Measurements from ENCODE around the gene UBL5.
A peak's percentile ranks its signal among the peaks of the same experiment; 100 is the strongest.
"Not testable (repeated sequence)": the region's sequence is repeated elsewhere in the genome, so short reads cannot be mapped to it uniquely, and the experiment has no call there.

Gene UBL5

DNA sequence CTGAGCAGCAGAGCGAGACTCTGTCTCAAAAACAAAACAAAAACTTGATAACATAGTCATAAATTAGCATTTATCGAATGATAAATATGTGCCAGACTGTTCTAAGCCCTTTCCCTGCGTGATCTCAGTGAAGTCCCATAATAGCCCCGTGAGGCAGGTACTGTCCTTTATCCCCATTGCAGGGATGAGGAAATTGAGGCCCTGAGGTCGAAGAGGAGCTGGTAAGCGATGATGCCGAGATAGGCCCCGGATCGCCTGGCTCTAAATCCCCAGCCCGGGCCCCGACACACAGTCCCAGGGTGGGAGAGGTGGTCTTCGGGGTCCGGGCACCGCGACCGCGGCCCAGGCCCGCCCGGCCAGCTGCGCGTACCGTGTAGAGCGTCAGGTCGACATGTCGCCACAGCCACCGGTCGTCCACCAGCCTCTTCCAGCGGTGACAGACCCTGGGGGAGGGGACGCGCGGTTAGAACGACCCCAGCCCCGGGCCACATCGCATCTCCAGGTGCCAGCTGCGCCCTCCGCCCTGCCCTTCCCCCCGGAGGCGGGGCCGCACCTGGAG is 9.5 kb upstream of the UBL5 start:
- DNase-seq, result no peak

DNA sequence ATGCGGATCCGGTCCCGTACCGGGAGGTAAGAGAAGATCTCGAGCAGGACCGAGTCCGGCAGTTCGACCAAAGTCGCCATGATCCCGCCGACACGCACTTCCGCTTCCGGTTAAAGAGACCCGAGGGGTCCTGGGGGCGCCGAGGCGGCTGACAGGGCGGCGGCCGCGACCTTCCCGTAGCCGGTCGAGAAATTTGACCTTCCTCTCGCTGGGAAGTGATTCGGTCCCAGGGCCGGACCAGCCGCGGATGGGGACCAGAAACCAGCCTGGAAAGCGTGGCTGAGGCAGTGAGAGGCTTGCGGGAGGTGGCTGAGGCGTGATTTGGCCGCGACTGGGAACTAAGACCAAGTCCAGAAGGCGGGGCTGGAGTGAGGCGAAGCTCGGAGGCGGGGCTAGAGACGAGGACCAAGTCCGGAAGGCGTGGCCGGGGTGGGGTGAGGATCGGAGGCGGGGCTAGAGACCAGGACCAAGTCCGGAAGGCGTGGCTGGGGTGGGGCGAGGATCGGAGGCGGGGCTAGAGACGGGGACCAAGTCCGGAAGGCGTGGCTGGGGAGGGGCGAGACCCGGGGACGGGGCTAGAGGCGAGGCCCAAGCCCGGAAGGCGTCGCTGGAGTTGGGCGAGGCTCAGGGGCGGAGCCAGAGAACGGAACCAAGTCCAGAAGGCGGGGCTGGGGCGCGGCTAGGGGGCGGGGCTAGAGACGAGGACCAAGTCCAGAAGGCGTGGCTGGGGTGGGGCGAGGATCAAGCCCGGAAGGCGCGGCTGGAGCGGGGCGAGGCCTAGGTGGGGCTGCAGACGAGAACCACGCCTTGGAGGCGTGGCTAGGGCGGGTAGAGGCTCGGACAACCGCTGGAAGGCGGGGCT is 8.8 kb upstream of the UBL5 start, which contains the start of gene FBXL12:
FBXL12 (minus strand) TSS at position 346 of the 862 bp plus-strand sequence; CDS start at position 80, 266 bp downstream.
- peak; percentile 100 for DNase-seq

DNA sequence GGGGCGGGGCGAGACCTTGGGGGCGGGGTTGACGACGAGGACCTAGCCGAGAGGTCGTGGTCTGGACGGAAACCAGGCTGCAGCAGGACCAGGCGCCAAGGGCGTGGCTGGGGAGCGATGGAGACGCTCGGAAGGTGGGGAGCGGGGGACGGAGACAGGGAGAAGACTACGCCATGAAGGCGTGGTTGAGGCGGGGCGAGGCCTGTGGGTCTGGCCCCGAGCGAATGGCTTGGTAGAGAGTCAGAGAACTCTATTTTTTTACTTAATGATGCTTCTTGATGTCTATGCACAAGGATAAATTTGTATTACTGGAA is 8.2 kb upstream of the UBL5 start:
- no peak for DNase-seq

DNA sequence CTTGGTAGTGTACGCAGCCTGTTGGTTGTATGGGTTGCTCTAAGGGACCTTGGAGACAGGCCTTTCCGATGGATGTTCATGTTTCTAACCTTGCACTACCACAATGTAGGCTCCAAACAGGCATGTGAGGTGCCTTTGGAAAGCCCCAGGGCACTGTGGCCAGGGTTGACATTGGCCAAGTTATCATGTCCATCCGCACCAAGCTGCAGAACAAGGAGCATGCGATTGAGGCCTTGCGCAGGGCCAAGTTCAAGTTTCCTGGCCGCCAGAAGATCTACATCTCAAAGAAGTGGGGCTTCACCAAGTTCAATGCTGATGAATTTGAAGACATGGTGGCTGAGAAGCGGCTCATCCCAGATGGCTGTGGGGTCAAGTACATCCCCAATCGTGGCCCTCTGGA is 7.7 kb upstream of the UBL5 start:
- DNase-seq, result not testable (repeated sequence)

DNA sequence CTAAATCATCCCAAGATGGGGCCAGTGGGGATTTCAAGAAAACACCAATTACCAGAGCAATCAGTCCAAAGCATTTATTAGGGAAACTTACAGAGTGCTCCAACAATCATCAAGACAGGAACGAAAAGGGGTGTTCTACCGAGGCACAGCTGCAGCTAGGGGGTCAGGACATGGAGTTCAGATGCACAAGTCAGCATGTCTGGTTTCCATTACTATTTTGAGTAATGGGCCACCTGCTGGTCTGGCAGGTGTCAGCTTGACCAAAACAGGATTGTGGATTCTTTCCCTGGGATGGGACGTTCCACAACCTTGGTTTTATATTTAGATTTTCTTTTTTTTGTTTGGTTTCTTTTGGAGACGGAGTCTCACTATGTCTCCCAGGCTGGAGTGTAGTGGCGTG is 3.9 kb upstream of the UBL5 start:
- DNase-seq, result no peak

DNA sequence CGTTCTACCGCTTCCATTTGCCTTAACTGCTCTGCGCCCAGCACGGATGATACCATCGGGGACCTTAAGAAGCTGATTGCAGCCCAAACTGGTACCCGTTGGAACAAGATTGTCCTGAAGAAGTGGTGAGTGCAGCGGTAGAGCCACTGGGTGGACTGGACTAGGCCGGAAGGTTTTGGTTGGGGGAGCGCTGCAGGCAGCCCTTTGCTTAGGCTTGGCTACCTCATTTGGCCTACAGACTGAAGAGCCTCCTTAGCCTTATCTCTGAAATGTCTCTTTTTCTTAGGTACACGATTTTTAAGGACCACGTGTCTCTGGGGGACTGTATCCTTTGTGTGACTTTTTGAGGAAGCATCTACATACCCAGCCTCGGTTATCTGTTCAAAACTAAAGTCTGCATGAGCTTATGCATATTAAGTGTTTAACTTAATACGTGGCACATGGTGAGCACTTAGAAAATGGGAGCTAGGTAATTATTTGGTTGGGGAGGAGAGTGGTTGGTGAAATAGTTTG is 889 bp downstream of the UBL5 start:
- DNase-seq, result no peak

DNA sequence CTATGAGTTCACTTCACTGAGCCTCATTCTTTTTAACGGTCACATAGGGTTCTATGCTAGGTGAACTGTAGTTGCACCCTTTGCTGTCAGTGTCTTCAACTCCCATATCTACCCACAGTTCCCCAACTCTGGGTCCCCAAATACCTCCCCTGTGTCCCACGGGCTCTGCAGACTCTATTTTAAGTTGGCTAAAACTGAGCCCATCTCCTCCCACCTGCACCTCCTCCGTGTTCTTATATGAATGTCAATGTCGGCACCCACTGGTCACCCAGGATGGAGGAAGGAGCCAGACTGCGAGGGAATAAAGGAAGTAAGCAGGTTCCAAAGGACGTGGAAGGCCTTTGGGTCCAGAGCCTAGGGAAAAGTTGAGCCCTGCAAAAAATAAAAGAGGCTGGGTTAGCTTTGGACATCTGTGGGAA is 6.6 kb downstream of the UBL5 start:
- no peak for DNase-seq

DNA sequence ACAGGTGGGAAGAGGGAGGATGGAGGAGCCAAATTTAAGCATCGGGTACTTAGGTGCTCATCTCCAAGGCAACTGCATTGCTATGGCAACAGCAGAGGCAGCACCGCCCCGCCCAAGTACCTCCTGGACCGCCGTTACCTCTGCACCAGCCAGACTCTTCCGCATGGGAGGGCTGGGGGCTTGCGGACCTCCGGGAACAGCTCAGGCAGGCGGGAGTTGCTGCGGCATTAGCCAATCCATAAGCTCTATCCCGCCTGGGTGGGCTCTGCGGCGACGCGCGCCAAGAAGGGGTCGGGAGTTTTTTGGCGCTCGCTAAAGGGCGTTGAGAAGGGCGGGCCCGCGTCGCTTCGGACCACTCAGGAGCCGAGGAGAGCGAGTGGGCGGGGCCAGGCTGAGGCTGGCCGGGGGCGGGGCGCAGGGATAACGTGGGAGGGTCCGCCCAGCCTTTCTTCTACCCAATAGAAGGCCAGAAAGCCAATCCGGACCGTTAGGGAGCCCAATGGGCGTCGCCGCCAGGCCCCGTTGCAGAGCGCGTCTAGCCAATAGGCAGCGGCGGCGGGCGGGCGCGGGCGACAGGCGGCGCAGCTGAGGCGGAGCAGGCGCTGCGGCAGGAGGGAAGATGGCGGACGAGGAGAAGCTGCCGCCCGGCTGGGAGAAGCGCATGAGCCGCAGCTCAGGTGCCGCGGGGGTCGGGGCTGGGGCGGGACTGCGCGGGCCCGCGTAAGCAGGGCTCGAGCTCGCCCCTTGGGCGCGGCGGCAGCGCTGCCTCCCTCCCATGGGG is 7.2 kb downstream of the UBL5 start, which contains the start of gene PIN1:
PIN1 (plus strand) TSS at position 593 of the 781 bp plus-strand sequence; CDS start at position 620, 27 bp downstream.
- peak; percentile 99 for DNase-seq

DNA sequence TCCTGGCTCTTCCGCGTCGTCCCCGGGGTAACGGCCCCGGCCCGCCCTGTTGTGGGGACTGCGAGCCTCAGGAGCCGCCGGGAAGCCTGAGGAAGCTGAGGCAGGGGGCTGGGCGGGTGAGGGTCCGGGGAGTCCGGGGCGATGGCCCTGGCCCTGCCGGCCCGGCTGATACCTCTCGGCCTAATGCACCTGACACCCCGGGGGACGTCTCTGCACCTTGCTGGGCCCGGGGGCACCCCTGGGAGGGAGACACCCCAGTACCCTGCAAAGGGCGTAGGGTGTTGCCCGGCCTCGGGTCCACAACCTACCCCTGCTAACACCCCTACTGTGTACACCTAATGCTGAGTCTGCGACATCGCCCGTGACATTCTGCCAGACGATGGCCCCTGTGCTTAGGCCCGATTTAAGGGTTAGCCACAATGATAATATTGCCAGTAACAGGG is 7.8 kb downstream of the UBL5 start:
- no peak for DNase-seq

DNA sequence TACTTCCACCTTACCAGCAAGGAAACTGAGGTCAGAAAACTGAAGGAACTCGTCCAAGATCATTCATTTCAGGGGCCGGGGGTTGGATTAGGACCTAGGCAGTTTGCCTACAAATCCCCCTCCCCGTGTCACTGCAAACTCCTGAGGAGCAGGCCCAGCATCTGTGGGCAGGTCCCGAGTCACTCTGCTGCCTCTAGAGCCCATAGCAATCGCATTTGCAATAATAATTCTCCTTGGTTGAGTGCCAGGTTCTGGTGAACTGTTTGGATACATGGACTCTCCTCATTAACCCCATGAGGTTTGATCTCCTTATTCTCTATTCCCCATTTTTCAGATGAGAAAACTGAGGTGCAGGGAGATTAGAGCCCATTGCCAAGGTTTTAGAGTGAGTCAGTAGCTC is 8.3 kb downstream of the UBL5 start:
- DNase-seq, result no peak

DNA sequence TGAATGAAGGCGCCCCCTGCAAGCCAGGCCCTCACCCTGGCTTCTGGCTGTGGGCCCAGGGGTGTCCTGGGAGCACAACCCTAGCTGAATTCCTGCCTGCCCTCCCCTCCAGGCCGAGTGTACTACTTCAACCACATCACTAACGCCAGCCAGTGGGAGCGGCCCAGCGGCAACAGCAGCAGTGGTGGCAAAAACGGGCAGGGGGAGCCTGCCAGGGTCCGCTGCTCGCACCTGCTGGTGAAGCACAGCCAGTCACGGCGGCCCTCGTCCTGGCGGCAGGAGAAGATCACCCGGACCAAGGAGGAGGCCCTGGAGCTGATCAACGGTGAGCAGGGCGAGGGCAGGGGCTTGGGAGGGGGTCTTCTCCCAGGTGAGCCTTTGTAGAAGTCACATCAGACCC is 10.6 kb downstream of the UBL5 start:
- DNase-seq, result no peak

DNA sequence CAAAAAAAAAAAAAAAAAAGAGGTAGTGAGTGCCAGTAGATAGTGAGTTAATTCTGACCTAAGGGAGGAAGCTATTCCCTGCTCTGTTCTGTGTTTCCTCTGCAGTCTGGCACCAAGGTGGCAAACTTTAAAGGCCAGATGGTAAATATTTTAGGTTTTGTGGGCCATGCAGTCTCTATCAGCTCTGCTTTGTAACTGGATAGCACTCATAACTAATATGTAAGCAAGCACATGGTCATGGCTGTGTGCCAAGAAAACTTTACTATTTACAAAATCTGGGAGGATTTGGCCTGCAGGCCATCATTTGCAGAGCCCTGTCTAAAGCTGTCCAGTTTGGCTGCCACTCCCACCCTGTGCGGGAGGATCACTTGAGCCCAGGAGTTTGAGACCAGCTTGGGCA is 11.7 kb downstream of the UBL5 start:
- DNase-seq, result no peak

DNA sequence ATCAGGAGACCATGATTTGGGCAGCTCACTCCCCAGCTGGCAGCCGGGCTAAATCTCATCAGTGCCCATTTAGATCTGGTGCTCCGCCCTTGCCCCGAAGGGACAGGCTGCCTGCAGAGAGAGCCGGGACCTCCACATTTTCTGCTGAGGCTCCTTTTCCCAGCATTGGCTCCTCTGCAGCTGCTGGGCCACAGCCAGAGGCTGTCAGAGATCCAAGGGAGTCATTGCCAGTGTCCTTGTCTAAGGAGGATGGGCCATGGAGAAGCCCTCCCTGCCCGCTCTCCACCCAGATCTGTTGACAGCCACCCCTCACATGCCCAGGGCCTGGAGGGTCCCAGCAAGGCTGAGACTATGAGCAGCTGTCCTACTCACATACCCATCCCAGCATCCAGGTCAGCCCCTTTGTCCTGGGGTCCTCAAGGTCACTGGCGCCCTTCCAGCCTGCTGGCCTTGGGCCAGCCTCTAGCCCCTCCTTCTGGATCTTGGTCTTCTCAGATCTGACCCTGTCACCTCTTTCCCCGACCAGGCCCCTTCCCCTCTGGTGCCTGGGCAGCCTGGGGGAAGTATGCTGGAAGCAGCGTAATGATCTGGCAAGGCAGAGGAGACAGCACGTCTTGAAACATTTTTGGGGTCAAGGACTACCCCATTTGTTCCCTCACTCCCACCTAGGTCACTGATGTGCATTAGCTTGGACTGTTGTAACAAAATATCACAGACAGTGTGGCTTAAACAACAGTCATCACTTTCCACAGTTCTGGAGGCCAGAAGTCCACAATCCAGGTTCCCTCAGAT is 15.3 kb downstream of the UBL5 start:
- DNase-seq, result no peak

DNA sequence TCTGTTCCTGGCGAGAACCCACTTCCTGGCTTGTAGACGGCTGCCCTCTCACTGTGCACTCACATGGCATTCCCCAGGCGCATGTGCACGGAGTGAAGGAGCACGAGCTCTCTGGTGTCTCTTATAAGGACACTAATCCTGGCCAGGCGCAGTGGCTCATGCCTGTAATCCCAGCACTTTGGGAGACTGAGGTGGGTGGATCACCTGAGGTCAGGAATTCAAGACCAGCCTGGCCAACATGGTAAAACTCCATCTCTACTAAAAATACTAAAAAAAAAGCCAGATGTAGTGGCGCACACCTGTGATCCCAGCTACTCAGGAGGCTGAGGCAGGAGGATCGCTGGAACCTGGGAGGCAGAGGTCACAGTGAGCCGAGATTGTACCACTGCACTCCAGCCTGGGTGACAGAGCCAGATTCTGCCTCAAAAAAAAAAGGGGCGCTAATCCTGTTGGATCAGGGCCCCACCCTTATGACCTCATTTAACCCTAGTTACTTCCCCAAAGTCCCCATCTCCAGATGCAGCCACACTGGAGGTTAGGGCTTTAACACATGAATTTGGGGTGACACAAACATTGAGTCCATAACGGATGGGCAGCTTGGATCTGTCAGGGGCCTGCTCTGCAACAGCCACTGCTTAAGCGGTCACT is 16.0 kb downstream of the UBL5 start:
- not testable (repeated sequence) for DNase-seq

DNA sequence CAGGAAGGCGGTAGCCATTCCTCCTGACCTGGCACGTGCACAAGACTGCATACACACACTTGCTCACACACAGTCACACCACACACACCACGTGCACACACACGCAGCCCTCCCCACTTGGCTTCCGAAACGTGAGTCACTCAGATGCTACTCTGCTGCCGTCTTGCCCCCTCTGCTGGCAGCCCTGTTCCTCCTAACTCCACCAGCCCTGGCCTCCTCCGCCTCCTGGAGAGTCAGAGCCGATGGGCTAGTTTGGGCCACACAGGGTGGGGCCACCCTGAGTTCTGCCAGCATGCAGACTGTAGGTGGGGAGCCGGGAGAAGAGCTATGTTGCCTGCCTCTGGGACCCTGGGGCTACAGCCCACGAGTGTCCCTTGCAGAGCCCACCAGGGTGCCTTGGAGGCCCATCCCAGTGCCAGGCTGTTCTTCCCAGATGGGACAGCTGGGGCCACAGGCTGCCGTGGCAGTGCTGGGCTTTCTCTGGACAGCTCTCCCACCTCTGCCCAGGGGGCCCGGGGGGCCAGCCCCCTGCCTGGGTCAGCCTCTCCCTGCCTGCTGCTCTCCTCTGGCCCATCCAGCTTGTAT is 19.5 kb downstream of the UBL5 start:
- DNase-seq, result peak; percentile 45 to 57

DNA sequence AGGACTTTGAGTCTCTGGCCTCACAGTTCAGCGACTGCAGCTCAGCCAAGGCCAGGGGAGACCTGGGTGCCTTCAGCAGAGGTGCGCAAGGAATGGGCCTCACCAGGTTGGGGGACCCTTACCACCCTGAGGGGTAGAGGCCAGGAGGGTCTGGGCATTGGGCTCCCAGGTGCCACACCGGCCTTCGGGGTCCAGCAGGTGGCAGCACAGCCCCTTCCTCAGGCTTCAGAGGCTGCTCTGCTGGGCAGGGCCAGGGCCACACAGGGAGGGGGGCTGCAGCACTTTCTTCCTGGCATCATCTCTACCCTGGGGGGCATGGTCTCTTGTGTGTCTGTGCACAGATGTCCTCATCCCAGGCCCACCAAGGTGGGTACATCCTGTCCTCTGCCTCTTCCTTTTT is 20.3 kb downstream of the UBL5 start:
- DNase-seq, result peak; percentile 23 to 37

DNA sequence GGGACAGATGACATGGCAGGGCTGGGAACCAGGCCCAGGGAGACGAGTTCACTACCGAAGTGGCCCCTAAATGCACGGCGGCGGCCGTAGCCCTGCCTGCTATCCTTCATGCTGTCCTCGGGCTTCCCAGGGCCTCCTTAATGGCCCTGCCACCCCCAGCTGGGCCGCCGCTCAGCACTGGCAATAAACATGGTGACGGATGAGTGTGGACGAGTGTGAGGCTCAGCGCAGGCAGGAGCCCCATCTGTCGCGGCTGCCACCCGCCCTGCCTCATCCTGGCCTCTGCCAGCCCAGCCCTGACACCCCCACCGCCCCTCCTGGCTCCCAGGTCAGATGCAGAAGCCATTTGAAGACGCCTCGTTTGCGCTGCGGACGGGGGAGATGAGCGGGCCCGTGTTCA is 21.0 kb downstream of the UBL5 start:
- no peak for DNase-seq

DNA sequence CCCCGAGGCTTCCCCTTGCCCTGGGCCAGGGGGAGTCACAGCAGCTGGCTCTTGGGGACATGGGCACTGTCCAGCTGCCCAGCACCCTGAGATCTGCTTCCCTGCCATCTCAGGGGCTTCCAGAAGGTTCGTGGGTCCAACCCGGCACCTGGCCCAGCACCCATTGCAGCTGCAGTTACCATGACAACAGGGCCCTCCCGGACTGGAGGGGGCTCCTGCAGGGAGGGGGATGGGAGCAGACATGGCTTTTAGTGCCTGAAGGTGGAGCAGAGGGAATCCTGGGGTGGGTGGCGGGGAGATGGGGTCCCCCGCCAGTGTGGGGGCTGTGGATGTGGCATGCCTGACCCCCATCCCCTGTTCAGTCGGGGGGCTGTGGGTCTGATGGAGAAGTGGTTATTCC is 22.1 kb downstream of the UBL5 start:
- DNase-seq, result no peak

DNA sequence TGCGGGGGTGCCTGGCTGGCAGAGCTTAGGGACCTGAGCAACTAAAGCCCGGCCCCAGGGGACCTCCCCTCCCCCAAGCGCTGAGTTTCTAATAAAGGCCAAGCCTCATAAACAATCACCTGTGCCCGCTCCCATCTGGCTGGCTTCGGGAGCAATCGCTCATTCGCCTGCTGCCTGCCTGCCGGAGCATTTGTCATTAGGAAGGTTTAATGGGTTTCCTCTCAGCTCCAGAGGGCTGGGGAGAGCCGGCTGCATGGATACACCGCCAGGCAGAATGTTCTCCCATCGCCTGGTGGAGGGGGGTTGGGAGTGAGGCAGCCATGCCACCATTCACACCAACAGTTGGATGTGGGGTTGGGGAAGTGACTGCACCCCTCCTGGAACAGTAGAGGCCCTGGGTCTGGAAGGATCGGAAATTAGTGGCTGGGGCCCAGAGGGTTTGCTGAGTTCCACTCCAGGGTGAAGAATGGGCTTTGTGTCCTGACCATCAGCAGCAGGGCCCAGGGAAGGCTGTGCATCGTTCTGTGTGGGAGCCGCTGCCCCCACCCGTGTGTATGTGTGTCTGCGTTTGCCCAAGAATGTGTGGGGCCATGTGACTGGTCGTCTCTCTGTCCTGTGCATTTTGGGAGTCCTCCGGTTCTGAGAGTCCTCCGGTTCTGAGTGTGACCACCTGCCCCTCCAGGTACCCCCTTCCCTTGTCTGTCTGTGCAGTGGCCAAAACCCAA is 22.7 kb downstream of the UBL5 start:
- DNase-seq, result no peak

DNA sequence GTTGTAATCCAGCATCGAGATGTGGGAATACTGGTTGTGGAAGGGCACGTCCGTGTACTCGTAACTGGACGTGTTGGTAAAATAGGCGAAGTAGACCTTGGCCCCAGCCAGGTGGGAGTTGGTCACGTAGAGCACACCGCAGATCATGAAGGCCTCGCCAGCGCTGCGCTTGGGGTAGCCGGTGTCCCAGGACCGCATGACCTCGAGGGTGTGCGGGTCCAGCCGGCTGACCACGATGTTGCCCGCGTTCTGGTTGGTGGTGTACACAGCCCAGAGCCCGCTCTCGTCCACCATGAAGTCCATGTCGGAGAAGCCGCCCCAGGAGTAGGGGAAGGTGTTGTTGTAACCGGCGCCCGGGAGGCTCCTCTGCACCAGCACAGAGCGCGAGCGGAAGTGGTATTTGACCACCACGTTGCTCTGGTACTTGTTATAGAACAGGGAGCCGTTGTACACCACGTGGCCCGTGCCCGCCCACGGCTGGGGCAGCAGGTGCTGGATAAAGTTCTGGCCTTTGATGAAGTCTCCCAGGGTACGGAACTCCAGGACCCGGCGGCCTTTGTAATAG is 26.6 kb downstream of the UBL5 start:
- no peak for DNase-seq

DNA sequence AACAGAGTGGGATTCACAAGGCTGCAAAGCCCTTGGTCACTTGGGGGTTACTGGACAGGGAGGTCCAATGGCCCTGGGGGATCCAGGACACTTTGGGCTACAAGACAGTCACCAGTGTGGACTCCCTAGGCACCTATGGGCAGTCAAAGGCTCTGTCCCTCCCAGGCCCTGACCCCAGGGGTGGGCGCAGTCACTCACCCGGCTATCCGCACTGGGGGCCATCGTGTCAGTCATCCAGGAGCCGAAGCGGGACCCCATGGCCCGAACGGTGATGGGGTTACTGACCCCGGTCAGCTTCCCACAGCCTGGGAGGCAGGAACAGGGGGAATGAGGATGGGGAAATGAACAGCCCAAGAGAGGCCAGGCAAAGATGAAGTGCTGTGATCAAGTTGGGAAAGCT is 28.9 kb downstream of the UBL5 start:
- DNase-seq, result no peak

All from stimulated activated CD4-positive, alpha-beta T cell treated with anti-CD3 and anti-CD28 coated beads, Interleukin-4, amount 100 ng/mL, for 4 hours (primary cell).